Thyroid gland (tissue), 4 donors: Measurements from ENCODE around the gene GSG1L. TPM values are rescaled to one million over a fixed set of nuclear protein-coding genes. Genes with fewer than 3 reads are reported as not detected.

Source experiments
- DNase-seq, 2 donors: peaks; one replicate each; pipeline ENCODE4 v3.0.0-alpha.2; 2019
- H3K27ac ChIP-seq, 3 donors: fragments of 200-600 bp; sonication (generic); 1 replicate in 2 of 3; 2 replicates in 1 of 3; pipeline ENCODE4 v1.5.1; 2016 to 2019; ENCODE audit warnings: mild to moderate bottlenecking in 1 of 3, moderate library complexity in 1 of 3
- H3K27me3 ChIP-seq: fragments of 200-600 bp; sonication (generic); one replicate; pipeline ENCODE4 v1.5.1; 2019
- H3K36me3 ChIP-seq, 2 donors: fragments of 200-600 bp; sonication (generic); one replicate each; pipeline ENCODE4 v1.5.1; 2016 to 2019
- H3K4me1 ChIP-seq, 2 donors: fragments of 200-600 bp; sonication (generic); one replicate each; pipeline ENCODE4 v1.5.1; 2017 to 2019
- H3K4me3 ChIP-seq, 3 donors: fragments of 200-600 bp; sonication (generic); replicated peaks in 1 of 3; 1 replicate in 2 of 3; 2 replicates in 1 of 3; pipeline ENCODE4 v1.5.1; 2016; ENCODE audit warnings: mild to moderate bottlenecking in 1 of 3
- H3K9me3 ChIP-seq: fragments of 200-600 bp; sonication (generic); one replicate; pipeline ENCODE4 v1.5.1; 2017
- POLR2A ChIP-seq, 2 donors: fragments of 450-650 bp; IDR thresholded peaks; one replicate each; pipeline ENCODE4 v1.6.1; 2017; ENCODE audit warnings: antibody characterized with exemption in 2 of 2, mild to moderate bottlenecking in 2 of 2, moderate library complexity in 1 of 2
- WGBS, 2 donors: methylation state at CpG; one replicate each; pipeline ENCODE4 v1.1.5; 2017; 5-methylcytosine and 5-hydroxymethylcytosine counted together
- intact Hi-C: fragments of 100-400 bp; cut with DNase I; formaldehyde crosslinking; loops from one replicate; pipeline ENCODE4 v1.15.1; 2023
- total RNA-seq, 4 donors: library from RNA; depleted of rRNA; stranded (reverse); fragments of >200 nt; gene quantifications; one replicate each; pipeline ENCODE4 v1.2.3, GENCODE V29; 2016
- TF ChIP-seq, protein P1 (sequence below), 6 experiments: fragments of 200-600 bp in 3 of 6; fragments of 450-650 bp in 3 of 6; sonication (generic) in 3 of 6; IDR thresholded peaks; one replicate each; pipeline ENCODE4 v1.5.1; 2016 to 2019; ENCODE audit warnings: antibody characterized with exemption in 6 of 6, mild to moderate bottlenecking in 2 of 6, inconsistent platforms in 1 of 6, moderate library complexity in 1 of 6

Gene GSG1L
- total RNA-seq, 4 donors from 2014 or later: not detected

DNA sequence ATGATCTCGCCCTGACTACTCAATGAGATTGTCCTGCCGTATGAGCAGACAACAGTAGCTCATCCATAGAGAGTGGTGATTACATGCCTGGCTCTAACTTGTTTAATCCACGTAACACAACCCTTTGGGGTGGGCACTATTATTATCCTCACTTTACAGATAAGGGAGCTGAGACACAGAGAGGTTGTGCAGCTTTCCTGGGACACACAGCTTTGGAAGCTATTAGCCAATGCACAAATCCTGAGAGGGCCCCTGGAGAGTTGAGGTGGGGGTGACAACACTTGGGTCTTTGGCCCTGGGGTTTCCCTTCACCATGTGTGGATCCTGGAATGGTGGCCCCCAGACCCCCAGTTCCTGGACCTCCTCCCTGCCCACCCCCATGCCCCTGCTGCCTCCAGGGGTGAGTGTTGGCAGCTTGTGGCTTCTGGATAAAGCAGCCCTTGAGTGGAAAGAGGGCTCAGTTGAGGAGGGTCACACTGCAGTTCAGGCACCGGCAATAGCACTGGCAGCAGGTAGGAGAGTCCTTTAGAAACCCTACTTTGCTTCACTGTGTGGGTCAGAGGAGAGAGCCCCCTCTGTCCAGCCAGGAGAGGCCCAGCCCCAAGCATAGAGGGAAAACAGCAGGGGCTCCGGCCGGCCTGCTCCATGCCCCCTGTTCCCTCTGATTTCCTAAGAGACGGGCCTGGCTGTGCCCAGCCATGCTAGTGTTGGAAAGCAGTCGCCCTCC is 282.9 kb downstream of the GSG1L start:
- no peak overlapping the region for H3K27ac ChIP-seq
- TF ChIP-seq, protein P1, sequence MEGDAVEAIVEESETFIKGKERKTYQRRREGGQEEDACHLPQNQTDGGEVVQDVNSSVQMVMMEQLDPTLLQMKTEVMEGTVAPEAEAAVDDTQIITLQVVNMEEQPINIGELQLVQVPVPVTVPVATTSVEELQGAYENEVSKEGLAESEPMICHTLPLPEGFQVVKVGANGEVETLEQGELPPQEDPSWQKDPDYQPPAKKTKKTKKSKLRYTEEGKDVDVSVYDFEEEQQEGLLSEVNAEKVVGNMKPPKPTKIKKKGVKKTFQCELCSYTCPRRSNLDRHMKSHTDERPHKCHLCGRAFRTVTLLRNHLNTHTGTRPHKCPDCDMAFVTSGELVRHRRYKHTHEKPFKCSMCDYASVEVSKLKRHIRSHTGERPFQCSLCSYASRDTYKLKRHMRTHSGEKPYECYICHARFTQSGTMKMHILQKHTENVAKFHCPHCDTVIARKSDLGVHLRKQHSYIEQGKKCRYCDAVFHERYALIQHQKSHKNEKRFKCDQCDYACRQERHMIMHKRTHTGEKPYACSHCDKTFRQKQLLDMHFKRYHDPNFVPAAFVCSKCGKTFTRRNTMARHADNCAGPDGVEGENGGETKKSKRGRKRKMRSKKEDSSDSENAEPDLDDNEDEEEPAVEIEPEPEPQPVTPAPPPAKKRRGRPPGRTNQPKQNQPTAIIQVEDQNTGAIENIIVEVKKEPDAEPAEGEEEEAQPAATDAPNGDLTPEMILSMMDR (IDR thresholded peaks at IDR 0.05): no peak
- no peak for TF ChIP-seq POLR2A (IDR thresholded peaks at IDR 0.05)
- no peaks in the 10 kb centered on the region for H3K36me3 ChIP-seq
- no peaks in the 10 kb centered on the region for H3K9me3 ChIP-seq
- no peaks in the 10 kb centered on the region for H3K27me3 ChIP-seq
- DNase-seq: no peak
- H3K4me1 ChIP-seq: peaks cover 3 to 5% of the 10 kb centered on the region in 2 donors
- intact Hi-C loops: no loop called here
- 81 to 91% methylated on average over 4 to 5 of the region's 8 CpGs for WGBS, 2 donors
- no peak overlapping the region for H3K4me3 ChIP-seq

DNA sequence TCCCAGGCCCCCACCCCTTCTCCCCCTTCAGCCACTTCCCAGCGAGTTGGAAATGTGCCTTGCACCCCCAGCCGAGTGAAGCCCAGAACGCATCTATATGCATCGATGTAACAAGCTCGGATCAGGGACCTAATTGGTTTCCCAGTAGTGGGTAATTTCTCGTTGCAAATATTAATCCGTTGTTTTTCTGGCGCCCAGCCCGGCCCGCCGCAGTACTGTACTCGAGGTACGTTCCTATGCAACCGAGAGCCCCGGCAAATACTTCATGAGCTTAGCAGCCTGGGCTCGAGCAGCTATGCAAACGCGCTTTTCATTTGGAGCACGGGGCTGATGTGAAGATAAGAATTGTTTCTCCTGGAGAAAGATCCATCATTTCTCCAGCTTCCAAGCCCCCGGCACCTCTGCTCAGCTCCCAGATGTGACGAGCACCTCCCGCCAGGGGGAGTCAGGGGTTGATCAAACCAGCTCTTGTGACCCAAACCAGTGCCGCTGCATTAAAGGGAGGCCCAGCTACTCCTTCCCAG is 283.8 kb downstream of the GSG1L start:
- H3K27ac ChIP-seq: no peak overlapping the region
- no peaks in the 10 kb centered on the region for H3K36me3 ChIP-seq
- H3K4me1 ChIP-seq: peaks cover 3 to 5% of the 10 kb centered on the region in 2 donors
- 30 to 45% methylated on average over 23 of the region's 23 CpGs for WGBS, 2 donors
- intact Hi-C loops: no loop called here
- no peaks in the 10 kb centered on the region for H3K27me3 ChIP-seq
- TF ChIP-seq, protein P1 (IDR thresholded peaks at IDR 0.05): peak in 2 of 6 experiments; percentile 24 to 27
- TF ChIP-seq POLR2A (IDR thresholded peaks at IDR 0.05): no peak
- no peak overlapping the region for H3K4me3 ChIP-seq
- H3K9me3 ChIP-seq: no peaks in the 10 kb centered on the region
- DNase-seq: peak; percentile 58 to 66

DNA sequence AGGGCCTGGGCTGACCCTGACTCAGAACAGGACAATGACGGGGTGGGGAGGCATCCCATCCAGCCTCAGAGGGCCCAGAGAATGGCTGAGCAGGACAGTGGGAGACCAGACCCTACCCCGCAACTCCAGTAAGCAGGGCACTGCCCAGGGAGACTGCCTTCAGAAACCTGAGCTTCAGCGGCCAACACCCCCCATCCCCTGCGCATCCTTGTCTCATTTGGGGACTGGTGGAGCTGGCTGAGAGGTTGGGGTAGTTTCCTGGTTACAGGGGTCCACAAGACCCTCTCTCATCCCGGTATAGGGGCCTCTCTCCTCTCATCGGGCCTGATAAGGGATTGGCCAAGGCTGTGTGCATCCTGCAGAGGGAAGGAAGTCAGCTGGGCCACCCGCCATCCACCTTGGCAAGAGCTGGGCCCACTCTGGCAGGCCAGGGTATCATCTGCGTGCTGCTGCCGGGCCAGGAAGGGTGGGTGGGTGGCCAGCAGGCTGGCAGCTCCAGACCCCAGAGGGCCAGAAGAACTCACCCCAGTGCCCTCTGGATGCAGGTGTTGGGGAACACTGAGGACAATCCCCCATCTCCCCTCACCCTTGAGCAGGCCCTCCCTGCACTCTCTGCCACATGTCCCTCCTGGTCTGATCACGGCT is 284.5 kb downstream of the GSG1L start:
- 79 to 80% methylated on average over 9 of the region's 10 CpGs for WGBS, 2 donors
- Histone ChIP-seq H3K4me3 (no peak overlapping the region), H3K9me3 (no peaks in the 10 kb centered on the region), H3K36me3 (no peaks in the 10 kb centered on the region), H3K4me1 (peaks cover 3 to 5% of the 10 kb centered on the region in 2 donors), H3K27ac (no peak overlapping the region), H3K27me3 (no peaks in the 10 kb centered on the region)
- no peak for DNase-seq
- no peak for TF ChIP-seq POLR2A (IDR thresholded peaks at IDR 0.05)
- TF ChIP-seq, protein P1 (IDR thresholded peaks at IDR 0.05): no peak
- intact Hi-C loops: no loop called here

DNA sequence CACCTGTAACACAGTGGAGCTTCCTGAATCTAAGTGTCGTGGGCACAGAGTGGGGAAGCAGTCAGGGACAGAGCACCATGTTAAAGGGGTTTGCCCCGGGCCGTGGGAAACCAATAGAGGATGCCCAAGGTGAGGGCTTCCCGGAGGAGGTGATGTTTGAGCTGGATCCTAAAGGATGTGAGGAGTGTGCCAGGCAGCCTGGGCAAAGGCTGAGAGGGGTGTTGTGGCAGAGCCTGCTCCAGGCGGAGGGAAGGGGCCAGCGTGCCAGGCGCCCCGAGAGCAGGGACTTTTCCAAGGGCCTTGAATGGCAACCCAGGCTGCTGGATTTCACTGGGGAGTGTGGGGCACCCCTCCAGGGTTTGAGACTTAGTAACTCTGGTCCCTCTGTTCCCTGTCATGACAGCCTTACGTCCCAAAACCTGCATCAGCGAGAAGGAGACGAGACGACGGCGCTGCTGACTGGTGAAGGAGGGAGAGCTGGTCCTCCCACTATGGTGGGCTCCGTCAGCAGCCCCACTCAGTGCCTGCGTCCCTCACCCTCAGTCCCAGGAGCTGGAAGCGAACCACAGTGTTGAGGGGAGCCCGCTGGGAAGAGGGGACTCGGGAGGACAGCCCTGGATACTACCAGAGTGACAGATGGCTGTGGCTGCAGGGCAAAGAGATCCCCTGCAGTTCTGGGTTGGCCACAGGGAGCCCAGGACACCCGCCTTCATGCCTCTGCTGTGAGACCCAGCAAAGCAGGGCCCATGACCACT is 285.2 kb downstream of the GSG1L start:
- no peak overlapping the region for H3K27ac ChIP-seq
- peaks cover 3 to 5% of the 10 kb centered on the region in 2 donors for H3K4me1 ChIP-seq
- TF ChIP-seq POLR2A (IDR thresholded peaks at IDR 0.05): no peak
- TF ChIP-seq, protein P1 (IDR thresholded peaks at IDR 0.05): no peak
- no peaks in the 10 kb centered on the region for H3K9me3 ChIP-seq
- H3K4me3 ChIP-seq: no peak overlapping the region
- no peak for DNase-seq
- no peaks in the 10 kb centered on the region for H3K36me3 ChIP-seq
- intact Hi-C loops: no loop called here
- no peaks in the 10 kb centered on the region for H3K27me3 ChIP-seq
- WGBS, 2 donors: 94 to 95% methylated on average over 19 of the region's 20 CpGs
